AG08396 (cell line): ENCODE measurements around the gene GMDS.
"Not testable (repeated sequence)": the region's sequence is repeated elsewhere in the genome, so short reads cannot be mapped to it uniquely, and the experiment has no call there.

Source experiments
- DNase-seq: peaks from one replicate; pipeline ENCODE4 v3.0.0; 2012; ENCODE audit warnings: low spot score, mixed read lengths

GMDS gene

GRCh38 chr6:1679031-1679687 lies 566.2 kb downstream of the GMDS start:
- no peak for DNase-seq

GRCh38 chr6:1678201-1678600 lies 567.2 kb downstream of the GMDS start:
- DNase-seq, result no peak

DNA sequence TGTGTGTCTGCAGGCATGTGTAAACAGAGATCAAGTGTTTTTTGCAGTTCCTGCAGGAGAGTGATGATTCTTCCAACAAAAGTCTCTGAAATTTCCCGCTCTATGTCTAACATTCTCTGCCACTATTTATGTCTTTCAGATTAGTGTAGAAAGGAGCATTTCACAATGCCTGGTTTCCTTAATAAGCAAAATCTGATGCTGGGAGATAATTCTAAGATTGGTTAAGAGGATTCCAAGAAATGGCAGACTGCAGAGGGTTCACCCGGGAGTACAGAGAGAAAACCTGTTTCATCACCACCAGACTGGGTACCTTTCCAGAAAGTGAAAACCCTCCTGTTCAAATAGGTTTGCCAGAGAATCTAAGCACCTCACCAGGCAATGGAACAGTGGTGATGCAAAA lies 573.0 kb downstream of the GMDS start:
- no peak for DNase-seq

- DNase-seq, result no peak
Observed at GRCh38 chr6:1670711-1671462, 574.5 kb downstream of the GMDS start.

- DNase-seq, result no peak
Observed at GRCh38 chr6:1669996-1670395, 575.4 kb downstream of the GMDS start.

DNA sequence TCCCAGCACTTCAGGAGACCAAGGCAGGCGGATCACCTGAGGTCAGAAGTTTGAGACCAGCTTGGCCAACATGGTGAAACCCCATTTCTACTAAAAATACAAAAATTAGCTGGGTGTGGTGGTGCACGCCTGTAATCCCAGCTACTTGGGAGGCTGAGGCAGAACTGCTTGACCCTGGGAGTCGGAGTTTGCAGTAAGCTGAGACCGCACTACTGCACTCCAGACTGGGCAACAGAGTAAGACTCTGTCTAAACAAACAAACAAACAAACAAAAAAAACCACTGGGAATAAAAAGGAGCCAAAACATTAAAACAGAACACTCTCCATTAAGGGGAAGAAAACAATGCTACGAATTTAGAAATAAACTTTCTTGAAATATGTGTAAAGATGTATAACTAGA lies 576.9 kb downstream of the GMDS start:
- DNase-seq, result not testable (repeated sequence)

DNA sequence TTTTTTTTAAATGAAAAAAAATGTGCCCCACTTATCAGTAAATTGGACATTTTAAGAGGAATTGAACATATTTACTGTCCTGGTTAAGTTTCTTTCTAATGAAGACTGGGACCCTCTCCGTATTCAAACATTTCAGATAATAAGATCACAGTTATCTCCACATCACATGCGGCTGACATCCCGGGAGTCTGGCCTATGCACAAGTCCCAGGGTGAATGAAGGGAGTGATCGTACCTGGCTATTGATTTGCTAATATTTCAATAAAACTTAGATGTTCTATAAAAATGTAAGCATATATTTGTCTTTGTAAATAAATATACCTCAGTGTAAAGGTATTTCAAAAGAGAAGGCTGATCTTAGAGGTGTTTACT lies 577.6 kb downstream of the GMDS start:
- DNase-seq, result no peak

- DNase-seq, result no peak
Observed at GRCh38 chr6:1667012-1667804, 578.2 kb downstream of the GMDS start.

GRCh38 chr6:1665214-1665613 lies 580.2 kb downstream of the GMDS start:
- DNase-seq, result no peak

- no peak for DNase-seq
Observed at GRCh38 chr6:1664329-1664728, 581.1 kb downstream of the GMDS start.

GRCh38 chr6:1663511-1663910 lies 581.9 kb downstream of the GMDS start:
- no peak for DNase-seq

DNA sequence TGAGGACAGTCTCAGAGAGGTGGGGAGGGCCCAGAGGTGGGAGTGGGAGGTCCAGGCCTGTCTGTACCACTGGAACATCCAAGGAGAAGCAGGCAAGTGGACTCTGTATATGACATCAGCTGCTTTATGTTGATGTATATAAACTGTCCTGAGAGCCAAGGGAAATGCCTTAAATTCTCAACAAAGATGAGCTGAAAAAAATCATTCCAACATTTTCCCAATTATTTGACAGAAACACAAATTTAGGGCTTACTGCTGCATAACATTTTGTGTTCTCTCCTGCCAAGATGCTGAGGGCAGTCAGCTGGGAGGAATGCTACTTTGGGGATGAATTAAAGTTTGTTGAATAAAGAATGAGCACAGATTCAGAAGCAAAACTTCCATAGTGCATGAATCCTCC lies 582.9 kb downstream of the GMDS start:
- peak; percentile 22 for DNase-seq

DNA sequence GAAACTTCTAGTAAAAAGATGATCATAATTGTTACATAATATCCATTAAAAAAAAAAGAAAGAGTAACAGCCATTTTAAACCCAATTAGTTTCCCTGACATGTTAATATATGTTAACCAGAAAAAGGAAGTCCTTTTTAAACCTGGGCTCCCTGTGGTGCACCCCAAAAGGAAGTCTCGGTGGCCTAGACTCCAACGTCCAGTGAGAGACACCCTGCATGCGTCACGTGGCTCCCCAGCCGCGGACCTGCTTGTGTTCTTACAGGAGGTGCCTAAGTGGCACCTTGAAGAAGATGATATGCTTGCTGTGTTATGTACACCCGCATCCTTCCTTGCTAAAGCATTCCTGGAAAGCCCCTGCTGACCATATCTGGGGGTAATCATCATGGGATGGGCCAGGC lies 585.6 kb downstream of the GMDS start:
- DNase-seq, result no peak

DNA sequence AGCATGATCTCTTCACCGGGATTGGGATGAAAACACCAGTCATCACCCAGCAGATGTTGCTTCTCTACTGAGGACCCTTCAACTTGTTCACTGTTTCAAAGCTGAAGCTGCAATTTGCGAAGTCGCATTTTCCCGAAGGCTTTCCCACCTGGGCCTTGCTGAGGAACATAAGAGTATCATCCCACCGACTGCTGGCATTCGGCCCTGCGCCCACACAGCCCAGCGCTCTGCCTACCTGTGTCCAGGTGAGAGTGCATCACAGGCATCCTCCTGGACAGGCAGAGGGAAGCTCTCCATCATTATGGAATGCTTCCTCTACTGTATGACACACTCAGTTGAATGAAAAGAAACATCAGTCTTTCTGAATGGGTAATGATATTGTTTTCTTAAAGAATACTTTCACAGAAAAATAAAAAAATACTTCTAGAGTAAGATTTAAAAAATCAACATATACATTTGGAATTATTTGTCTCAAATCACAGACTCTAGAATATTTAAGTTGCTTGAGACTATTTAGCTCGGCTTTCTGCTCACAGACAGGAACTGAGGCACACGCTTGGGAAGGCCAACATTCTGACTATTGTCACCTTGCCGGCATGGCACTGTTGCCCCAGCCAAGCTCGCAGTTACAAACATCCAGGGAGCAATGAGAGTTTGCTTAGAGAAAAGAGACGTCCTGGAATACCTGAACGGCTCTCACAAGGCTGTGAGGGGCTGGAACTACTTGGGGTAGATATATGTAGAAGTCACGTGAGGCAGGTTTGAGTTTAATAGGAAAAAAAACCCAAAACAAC lies 587.0 kb downstream of the GMDS start:
- DNase-seq, result no peak

GRCh38 chr6:1657771-1658165 lies 587.6 kb downstream of the GMDS start:
- no peak for DNase-seq

DNA sequence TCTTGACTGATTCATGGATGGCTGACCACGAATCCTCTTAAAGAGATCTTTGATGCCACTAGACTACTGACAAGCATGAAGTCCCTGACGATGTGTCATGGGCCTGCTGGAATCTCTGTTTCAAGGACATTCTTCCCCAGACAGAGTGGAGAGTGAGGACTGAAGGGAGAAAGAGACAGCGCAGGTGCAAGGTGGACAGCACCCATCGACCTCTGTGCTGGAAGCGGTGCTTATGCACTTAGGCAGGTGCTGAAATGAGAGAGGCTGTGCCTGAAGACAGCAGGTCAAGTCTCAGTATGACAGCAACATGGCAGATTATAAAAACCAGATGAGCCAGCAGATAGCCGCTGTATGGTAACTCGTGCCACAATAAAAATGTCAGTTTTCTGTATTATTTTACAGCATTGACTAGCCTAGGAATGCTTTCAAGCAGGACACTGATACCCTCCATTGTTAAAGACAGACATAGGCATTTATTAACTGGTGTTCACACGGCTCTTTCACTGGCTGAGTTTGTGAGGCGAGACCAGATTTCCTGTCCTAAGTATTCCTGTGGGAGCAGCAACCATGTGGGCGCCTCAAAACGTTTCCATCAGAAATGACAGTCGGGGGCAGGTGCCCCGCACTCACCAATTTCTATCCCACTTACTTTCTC lies 588.2 kb downstream of the GMDS start:
- DNase-seq, result no peak

DNA sequence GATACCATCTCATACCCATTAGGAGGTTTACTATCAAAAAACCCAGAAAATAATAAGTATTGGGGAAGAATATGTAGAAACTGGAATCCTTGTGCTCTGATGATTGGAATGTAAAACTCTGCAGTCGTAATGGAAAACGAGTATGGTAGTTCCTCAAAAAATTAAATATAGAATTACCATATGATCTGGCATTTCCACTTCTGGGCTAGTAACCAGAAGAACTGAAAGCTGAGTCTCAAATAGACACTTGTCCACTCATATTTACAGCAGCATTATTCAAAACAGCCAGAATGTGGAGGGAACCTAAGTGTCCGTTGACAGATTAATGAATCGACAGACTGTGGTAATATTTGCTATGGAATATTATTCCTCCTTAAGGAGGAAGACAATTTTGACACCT lies 591.4 kb downstream of the GMDS start:
- DNase-seq, result no peak

GRCh38 chr6:1652842-1653241 lies 592.6 kb downstream of the GMDS start:
- no peak for DNase-seq

DNA sequence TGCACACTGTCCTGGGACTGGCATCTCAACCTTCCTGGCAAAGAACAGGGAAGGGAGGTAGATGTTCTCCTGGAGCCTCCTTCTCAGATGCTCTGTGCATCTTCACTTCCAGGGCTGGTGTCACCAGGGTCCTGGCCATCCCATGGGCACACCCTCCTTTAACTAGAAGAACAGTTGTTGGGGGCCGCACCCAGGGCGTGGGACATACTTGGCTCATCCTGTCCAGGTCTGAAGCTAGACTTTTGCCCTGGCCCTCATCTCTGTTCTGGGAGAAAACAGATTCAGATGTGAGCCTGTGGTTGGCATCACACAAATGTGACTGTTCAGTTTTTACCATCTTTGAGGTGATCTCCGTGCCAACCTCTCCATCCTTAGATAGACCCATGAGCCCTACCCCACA lies 594.0 kb downstream of the GMDS start:
- DNase-seq, result no peak

DNA sequence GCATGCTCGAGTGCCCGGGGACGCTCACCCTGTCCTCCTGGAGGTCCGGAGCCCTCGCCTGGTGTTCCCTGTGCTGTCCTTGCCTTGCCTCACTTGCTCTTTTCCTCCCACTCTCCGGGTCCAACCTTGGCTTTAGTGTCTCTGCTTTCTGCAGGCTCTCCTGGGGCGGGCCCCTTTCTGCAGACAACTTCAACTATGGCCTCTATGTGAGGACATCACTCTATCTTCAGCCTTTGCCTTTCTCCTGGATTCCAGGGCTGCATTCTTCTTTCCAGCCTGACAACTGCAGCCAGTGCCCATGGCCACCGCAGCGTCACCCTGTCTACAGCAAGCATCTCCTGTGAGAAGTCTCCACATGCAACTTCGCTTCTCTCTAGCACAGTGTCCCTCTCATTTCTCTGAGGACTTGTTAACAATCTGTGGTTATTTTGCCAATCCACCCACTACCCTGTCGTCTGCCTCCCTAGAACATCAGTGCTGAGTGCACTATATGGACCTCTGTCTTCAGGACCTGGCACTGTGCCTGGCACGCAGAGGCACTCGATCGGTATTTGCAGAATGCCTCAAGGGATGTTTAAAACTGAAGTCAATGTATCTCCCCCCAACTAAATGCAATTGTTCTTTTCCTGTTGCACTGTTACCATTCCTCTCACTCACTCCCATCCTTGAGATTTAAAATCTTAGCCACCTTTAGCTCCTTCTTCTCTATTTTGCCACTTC lies 599.8 kb downstream of the GMDS start:
- no peak for DNase-seq

GRCh38 chr6:1644516-1645060 lies 600.8 kb downstream of the GMDS start:
- no peak for DNase-seq
